H1 (cell line): ENCODE data around the gene CGRRF1. TPM values are rescaled to one million over a fixed set of nuclear protein-coding genes. Genes with fewer than 3 reads are reported as not detected.

Experiments used
- CTCF ChIP-seq, 3 experiments: IDR thresholded peaks; 1 replicate in 2 of 3; 2 replicates in 1 of 3; pipeline versions ENCODE4 v1.5.1 to v1.6.1; 2011; ENCODE audit warnings: low read length in 3 of 3, mild to moderate bottlenecking in 3 of 3, inconsistent platforms in 2 of 3, low read depth in 1 of 3, moderate library complexity in 1 of 3; ENCODE audit not compliant: insufficient read depth in 1 of 3; ENCODE audit errors: control extremely low read depth in 1 of 3
- polyA plus RNA-seq, 7 experiments: library from polyadenylated mRNA; depleted of rRNA in 3 of 7; stranded (reverse) in 5 of 7; unstranded in 2 of 7; fragments of >200 nt in 5 of 7; fragments of 200-250 nt in 2 of 7; gene quantifications; 1 replicate in 5 of 7; 2 replicates in 1 of 7; 4 replicates in 1 of 7; pipeline versions ENCODE4 v1.2.1 to v1.2.3, GENCODE V29; 2011 to 2013; ENCODE audit warnings: missing spikeins in 2 of 7, mixed read lengths in 2 of 7
- total RNA-seq: library from RNA; stranded (reverse); fragmentation: NEBNext Ultra II Directional; extraction: Animal tissue kit (Norgen Biotek cat#: 25700); gene quantifications from 2 replicates; pipeline ENCODE4 v1.2.1, GENCODE V29; 2021

The CGRRF1 gene
- total and polyA plus RNA-seq, 2 of the 8 experiments (the other 6 are each of a cell fraction or from before 2014, with no cell fraction given) = 7.4 to 20.2 TPM

GRCh38 chr14:54524410-54524809 is 14.7 kb downstream of the CGRRF1 start (continued):
- no peak for TF ChIP-seq CTCF (IDR thresholded peaks at IDR 0.05; ENCODE audit: control extremely low read depth in 1 of 3, insufficient read depth in 1 of 3, low read depth in 1 of 3, low read length in 3 of 3)
- TF ChIP-seq, all 59 proteins: peak for 0
